ENCODE measurements around the gene TBCB.

The TBCB gene

DNA sequence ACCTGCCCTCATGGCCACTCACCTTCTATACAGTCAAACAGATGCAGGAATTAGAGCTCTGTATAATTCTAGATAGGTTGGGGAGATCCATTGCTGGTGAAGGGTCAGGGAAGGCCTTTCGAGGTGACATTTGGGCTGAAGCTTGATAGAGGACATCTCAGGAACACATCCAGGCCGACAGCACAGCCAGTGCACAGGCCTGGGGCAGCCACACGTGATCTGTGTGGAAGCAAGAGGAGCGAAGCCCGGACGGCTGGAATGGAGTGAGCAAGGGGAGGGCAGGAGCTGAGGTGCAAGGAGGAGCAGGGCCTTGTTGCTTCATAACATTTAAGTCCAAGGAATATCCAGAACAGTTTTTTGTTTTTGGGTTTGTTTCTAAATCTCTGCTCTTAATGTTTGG is 8.8 kb upstream of the TBCB start:
- Histone ChIP-seq H3K9ac (ENCODE audit: low read depth, low read length) (no peak overlapping the region), H3K4me1 (ENCODE audit: insufficient read depth, low read length) (peaks cover 6% of the 10 kb centered on the region; the same call in 1 of the 2 replicates), H3K4me3 (ENCODE audit: low read length) (no peak overlapping the region), H3K27me3 (ENCODE audit: insufficient read depth, low read length) (no peaks in the 10 kb centered on the region), H3K9me3 (ENCODE audit: insufficient read depth, low read depth, low read length) (no peaks in the 10 kb centered on the region), H3K36me3 (ENCODE audit: insufficient read depth, low read depth, low read length) (peaks cover 43% of the 10 kb centered on the region), H3K27ac (ENCODE audit: low read length) (no peak overlapping the region)

GRCh38 chr19:36106991-36107390 is 8.3 kb upstream of the TBCB start:
- Histone ChIP-seq H3K4me1 (ENCODE audit: insufficient read depth, low read length) (peaks cover 6% of the 10 kb centered on the region; the same call in 1 of the 2 replicates), H3K27me3 (ENCODE audit: insufficient read depth, low read length) (no peaks in the 10 kb centered on the region), H3K9ac (ENCODE audit: low read depth, low read length) (no peak overlapping the region), H3K27ac (ENCODE audit: low read length) (no peak overlapping the region), H3K4me3 (ENCODE audit: low read length) (no peak overlapping the region), H3K9me3 (ENCODE audit: insufficient read depth, low read depth, low read length) (no peaks in the 10 kb centered on the region), H3K36me3 (ENCODE audit: insufficient read depth, low read depth, low read length) (peaks cover 37% of the 10 kb centered on the region)

GRCh38 chr19:36108684-36109083 is 6.6 kb upstream of the TBCB start:
- Histone ChIP-seq H3K27ac (ENCODE audit: low read length) (no peak overlapping the region), H3K4me3 (ENCODE audit: low read length) (no peak overlapping the region), H3K9ac (ENCODE audit: low read depth, low read length) (no peak overlapping the region), H3K4me1 (ENCODE audit: insufficient read depth, low read length) (peaks cover 6% of the 10 kb centered on the region; the same call in 1 of the 2 replicates), H3K27me3 (ENCODE audit: insufficient read depth, low read length) (no peaks in the 10 kb centered on the region), H3K36me3 (ENCODE audit: insufficient read depth, low read depth, low read length) (peaks cover 35% of the 10 kb centered on the region), H3K9me3 (ENCODE audit: insufficient read depth, low read depth, low read length) (no peaks in the 10 kb centered on the region)

GRCh38 chr19:36110487-36111199 is 4.6 kb upstream of the TBCB start, which contains the start of gene OVOL3:
Gene OVOL3, plus strand, starts transcription at chr19:36111143. Its CDS starts 60 bp downstream, at chr19:36111203.
- Histone ChIP-seq H3K4me1 (ENCODE audit: insufficient read depth, low read length) (peaks cover 6% of the 10 kb centered on the region; the same call in 1 of the 2 replicates), H3K4me3 (ENCODE audit: low read length) (no peak within 1 kb of the TSS), H3K27ac (ENCODE audit: low read length) (no peak within 1 kb of the TSS), H3K27me3 (ENCODE audit: insufficient read depth, low read length) (no peaks in the 10 kb centered on the region), H3K9me3 (ENCODE audit: insufficient read depth, low read depth, low read length) (no peaks in the 10 kb centered on the region), H3K9ac (ENCODE audit: low read depth, low read length) (no peak within 1 kb of the TSS), H3K36me3 (ENCODE audit: insufficient read depth, low read depth, low read length) (peaks cover 17% of the 10 kb centered on the region)

DNA sequence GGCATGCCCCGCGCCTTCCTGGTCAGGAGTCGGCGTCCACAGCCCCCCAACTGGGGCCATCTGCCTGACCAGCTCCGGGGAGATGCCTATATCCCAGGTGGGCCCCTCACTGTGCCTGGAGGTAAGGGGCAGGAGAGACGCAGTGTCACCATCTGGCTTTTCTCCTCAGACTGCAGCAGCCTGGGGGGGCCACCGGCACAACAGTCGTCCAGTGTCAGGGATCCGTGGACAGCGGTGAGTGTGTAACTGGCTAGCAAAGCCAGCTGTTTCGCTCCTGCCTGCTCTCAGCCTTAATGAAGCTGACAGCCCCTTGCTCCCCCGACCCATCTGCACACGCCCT is 4.1 kb upstream of the TBCB start:
- peaks cover 18% of the 10 kb centered on the region for H3K36me3 ChIP-seq (ENCODE audit: insufficient read depth, low read depth, low read length)
- H3K27me3 ChIP-seq (ENCODE audit: insufficient read depth, low read length), result no peaks in the 10 kb centered on the region
- H3K9me3 ChIP-seq (ENCODE audit: insufficient read depth, low read depth, low read length), result no peaks in the 10 kb centered on the region
- peaks cover 10% of the 10 kb centered on the region; the same call in 1 of the 2 replicates for H3K4me1 ChIP-seq (ENCODE audit: insufficient read depth, low read length)
- no peak overlapping the region for H3K4me3 ChIP-seq (ENCODE audit: low read length)
- H3K27ac ChIP-seq (ENCODE audit: low read length), result no peak overlapping the region
- H3K9ac ChIP-seq (ENCODE audit: low read depth, low read length), result no peak overlapping the region

DNA sequence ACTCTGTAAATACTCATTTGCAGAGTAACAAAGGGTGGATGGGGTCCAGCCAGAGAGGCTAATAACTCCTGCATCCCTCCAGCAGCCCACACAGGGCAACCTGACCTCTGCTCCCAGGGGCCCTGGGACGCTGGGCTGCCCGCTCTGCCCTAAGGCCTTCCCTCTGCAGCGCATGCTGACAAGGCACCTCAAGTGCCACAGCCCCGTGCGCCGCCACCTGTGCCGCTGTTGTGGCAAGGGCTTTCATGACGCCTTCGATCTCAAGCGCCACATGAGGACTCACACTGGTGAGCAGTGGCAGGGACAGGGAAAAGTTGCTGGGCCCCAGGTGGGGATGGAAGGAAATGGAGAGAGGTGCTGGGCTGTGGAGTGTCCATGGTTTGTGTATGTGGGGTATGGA is 2.6 kb upstream of the TBCB start:
- peaks cover 12% of the 10 kb centered on the region; the same call in 1 of the 2 replicates for H3K4me1 ChIP-seq (ENCODE audit: insufficient read depth, low read length)
- H3K9ac ChIP-seq (ENCODE audit: low read depth, low read length), result no peak overlapping the region
- peaks cover 26% of the 10 kb centered on the region for H3K36me3 ChIP-seq (ENCODE audit: insufficient read depth, low read depth, low read length)
- no peak overlapping the region for H3K4me3 ChIP-seq (ENCODE audit: low read length)
- H3K9me3 ChIP-seq (ENCODE audit: insufficient read depth, low read depth, low read length), result no peaks in the 10 kb centered on the region
- H3K27me3 ChIP-seq (ENCODE audit: insufficient read depth, low read length), result no peaks in the 10 kb centered on the region
- H3K27ac ChIP-seq (ENCODE audit: low read length), result no peak overlapping the region

DNA sequence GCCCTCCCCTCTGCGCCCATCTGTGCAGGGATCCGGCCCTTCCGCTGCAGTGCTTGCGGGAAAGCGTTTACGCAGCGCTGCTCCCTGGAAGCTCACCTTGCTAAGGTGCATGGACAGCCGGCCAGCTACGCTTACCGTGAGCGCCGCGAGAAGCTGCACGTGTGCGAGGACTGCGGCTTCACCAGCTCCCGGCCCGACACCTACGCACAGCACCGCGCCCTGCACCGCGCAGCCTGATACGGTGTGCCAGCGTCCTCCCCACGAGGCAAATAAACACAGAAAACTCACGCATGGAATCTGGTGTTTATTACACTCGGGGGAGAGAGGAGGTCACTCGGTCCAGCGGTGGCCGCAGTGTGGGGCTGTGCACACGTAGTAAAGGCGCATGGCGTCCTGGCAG is 1.8 kb upstream of the TBCB start:
- Histone ChIP-seq H3K9ac (ENCODE audit: low read depth, low read length) (peak overlapping the region; percentile 87; the same call in 1 of the 2 replicates), H3K4me3 (ENCODE audit: low read length) (peak overlapping the region; percentile 94), H3K36me3 (ENCODE audit: insufficient read depth, low read depth, low read length) (peaks cover 32% of the 10 kb centered on the region), H3K27me3 (ENCODE audit: insufficient read depth, low read length) (no peaks in the 10 kb centered on the region), H3K4me1 (ENCODE audit: insufficient read depth, low read length) (peaks cover 12% of the 10 kb centered on the region; the same call in 1 of the 2 replicates), H3K27ac (ENCODE audit: low read length) (no peak overlapping the region), H3K9me3 (ENCODE audit: insufficient read depth, low read depth, low read length) (no peaks in the 10 kb centered on the region)

DNA sequence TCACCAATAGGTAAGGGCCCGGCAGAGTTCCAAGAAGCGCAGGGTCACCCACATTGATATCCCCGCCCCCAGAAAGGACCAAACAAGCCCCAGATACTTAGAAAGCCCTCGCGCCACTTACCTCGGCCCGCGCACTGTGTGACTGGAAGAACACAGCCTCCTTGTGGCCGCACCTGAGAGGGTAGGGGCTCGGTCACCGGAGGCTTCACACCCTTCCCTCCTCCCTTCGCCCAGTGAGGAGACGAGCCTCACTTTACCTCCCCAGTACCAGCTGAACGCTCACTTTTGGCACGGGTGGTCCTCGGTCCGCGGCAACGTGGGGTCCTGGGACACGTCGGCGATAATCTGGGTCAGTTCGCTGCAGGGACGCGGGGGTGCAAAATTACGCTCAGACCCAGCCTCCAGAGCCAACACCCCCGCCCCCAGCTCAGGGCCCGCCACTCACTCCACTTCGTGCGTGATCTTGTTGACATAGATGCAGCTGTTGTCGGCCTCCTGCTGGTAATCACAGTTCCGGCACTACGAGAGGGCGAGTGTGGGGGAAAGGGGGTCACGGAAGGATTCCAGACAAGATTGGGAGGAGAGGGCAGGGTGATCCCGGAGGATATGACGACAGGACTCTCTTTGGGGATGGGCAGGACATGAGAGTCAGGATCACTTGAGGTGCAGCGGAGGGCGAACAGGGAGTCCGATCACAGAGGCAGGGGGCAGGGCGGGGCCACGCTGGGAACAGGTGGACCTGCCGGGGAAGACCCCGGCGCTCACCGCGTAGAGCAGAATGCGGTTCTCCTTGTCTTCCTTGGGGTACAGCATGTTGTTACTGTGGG is 1.2 kb upstream of the TBCB start:
- Histone ChIP-seq H3K27me3 (ENCODE audit: insufficient read depth, low read length) (no peaks in the 10 kb centered on the region), H3K4me1 (ENCODE audit: insufficient read depth, low read length) (peaks cover 12% of the 10 kb centered on the region; the same call in 1 of the 2 replicates), H3K36me3 (ENCODE audit: insufficient read depth, low read depth, low read length) (peaks cover 37% of the 10 kb centered on the region)

GRCh38 chr19:36114721-36115452 is 381 bp upstream of the TBCB start, which contains the start of gene POLR2I:
Gene POLR2I, minus strand, starts transcription at chr19:36114875. Its CDS starts 19 bp downstream, at chr19:36114856.
- H3K9ac ChIP-seq (ENCODE audit: low read depth, low read length), result peak within 1 kb of the TSS; percentile 87
- H3K27ac ChIP-seq (ENCODE audit: low read length), result peak within 1 kb of the TSS; percentile 28
- peak within 1 kb of the TSS; percentile 94 for H3K4me3 ChIP-seq (ENCODE audit: low read length)
- peaks cover 13% of the 10 kb centered on the region; the same call in 1 of the 2 replicates for H3K4me1 ChIP-seq (ENCODE audit: insufficient read depth, low read length)
- no peaks in the 10 kb centered on the region for H3K9me3 ChIP-seq (ENCODE audit: insufficient read depth, low read depth, low read length)
- no peaks in the 10 kb centered on the region for H3K27me3 ChIP-seq (ENCODE audit: insufficient read depth, low read length)
- peaks cover 44% of the 10 kb centered on the region for H3K36me3 ChIP-seq (ENCODE audit: insufficient read depth, low read depth, low read length)

More for the DNA sequence above, 1.2 kb upstream of the TBCB start:
- H3K9me3 ChIP-seq (ENCODE audit: insufficient read depth, low read depth, low read length), result no peaks in the 10 kb centered on the region
- peak overlapping the region; percentile 20 for H3K27ac ChIP-seq (ENCODE audit: low read length)
- H3K9ac ChIP-seq (ENCODE audit: low read depth, low read length), result peak overlapping the region; percentile 87
- peak overlapping the region; percentile 94 for H3K4me3 ChIP-seq (ENCODE audit: low read length)

GRCh38 chr19:36116344-36116637 is 1.0 kb downstream of the TBCB start:
- Histone ChIP-seq H3K9me3 (ENCODE audit: insufficient read depth, low read depth, low read length) (no peaks in the 10 kb centered on the region), H3K27me3 (ENCODE audit: insufficient read depth, low read length) (no peaks in the 10 kb centered on the region), H3K9ac (ENCODE audit: low read depth, low read length) (peak overlapping the region; percentile 79; the same call in 1 of the 2 replicates), H3K36me3 (ENCODE audit: insufficient read depth, low read depth, low read length) (peaks cover 53% of the 10 kb centered on the region), H3K27ac (ENCODE audit: low read length) (no peak overlapping the region), H3K4me1 (ENCODE audit: insufficient read depth, low read length) (peaks cover 10% of the 10 kb centered on the region; the same call in 1 of the 2 replicates), H3K4me3 (ENCODE audit: low read length) (peak overlapping the region; percentile 94)

Measured in iPS-20b (cell line).